ENCODE measurements around the gene ANO4. TPM values are rescaled to one million over a fixed set of nuclear protein-coding genes. Genes with fewer than 3 reads are reported as not detected.

The ANO4 gene
- total RNA-seq, 4 donors from 2014 or later: 0.06 TPM; not detected in 3

- no peak overlapping the region for H3K4me3 ChIP-seq (ENCODE audit: low read depth, poor library complexity, severe bottlenecking)
- TF ChIP-seq CTCF (IDR thresholded peaks at IDR 0.05) (no peak), POLR2A (IDR thresholded peaks at IDR 0.05) (no peak)
- DNase-seq (ENCODE audit: low spot score in 2 of 2): no peak
- intact Hi-C loops (cut with DNase I; ENCODE audit: low total_unique reads): no loop called here
- WGBS, 2 donors: 83 to 92% methylated on average over 2 of the region's 2 CpGs
These were observed 106.2 kb downstream of the ANO4 start for GRCh38 chr12:100900808-100901207.

GRCh38 chr12:100901266-100901665 is 106.7 kb downstream of the ANO4 start:
- no peak for DNase-seq (ENCODE audit: low spot score in 2 of 2)
- no peak overlapping the region for H3K4me3 ChIP-seq (ENCODE audit: low read depth, poor library complexity, severe bottlenecking)
- TF ChIP-seq CTCF (IDR thresholded peaks at IDR 0.05) (no peak), POLR2A (IDR thresholded peaks at IDR 0.05) (no peak)
- intact Hi-C loops (cut with DNase I; ENCODE audit: low total_unique reads): no loop called here
- 86% methylated on average over 1 of the region's 1 CpG for WGBS, 2 donors

GRCh38 chr12:100904270-100904669 is 109.7 kb downstream of the ANO4 start:
- TF ChIP-seq POLR2A (IDR thresholded peaks at IDR 0.05) (no peak), CTCF (IDR thresholded peaks at IDR 0.05) (no peak)
- no peak for DNase-seq (ENCODE audit: low spot score in 2 of 2)
- 80 to 81% methylated on average over 3 of the region's 3 CpGs for WGBS, 2 donors
- intact Hi-C loops (cut with DNase I; ENCODE audit: low total_unique reads): no loop called here
- no peak overlapping the region for H3K4me3 ChIP-seq (ENCODE audit: low read depth, poor library complexity, severe bottlenecking)

- DNase-seq (ENCODE audit: low spot score in 2 of 2): no peak
- 60 to 88% methylated on average over 2 of the region's 2 CpGs for whole genome bisulfite sequencing, 2 donors
- TF ChIP-seq POLR2A (IDR thresholded peaks at IDR 0.05): no peak
- TF ChIP-seq CTCF (IDR thresholded peaks at IDR 0.05): no peak
- no peak overlapping the region for H3K4me3 ChIP-seq (ENCODE audit: low read depth, poor library complexity, severe bottlenecking)
- intact Hi-C loops (cut with DNase I; ENCODE audit: low total_unique reads): no loop called here
These were observed 113.9 kb downstream of the ANO4 start for GRCh38 chr12:100908501-100908900.

GRCh38 chr12:100913872-100914592 is 119.5 kb downstream of the ANO4 start:
- intact Hi-C loops (cut with DNase I; ENCODE audit: low total_unique reads): no loop called here
- H3K4me3 ChIP-seq (ENCODE audit: low read depth, poor library complexity, severe bottlenecking): no peak overlapping the region
- DNase-seq (ENCODE audit: low spot score in 2 of 2): no peak
- no peak for TF ChIP-seq POLR2A (IDR thresholded peaks at IDR 0.05)
- no peak for TF ChIP-seq CTCF (IDR thresholded peaks at IDR 0.05)
- 58 to 69% methylated on average over 4 of the region's 4 CpGs for WGBS, 2 donors

- intact Hi-C loops (cut with DNase I; ENCODE audit: low total_unique reads): no loop called here
- no peak for DNase-seq (ENCODE audit: low spot score in 2 of 2)
- no peak overlapping the region for H3K4me3 ChIP-seq (ENCODE audit: low read depth, poor library complexity, severe bottlenecking)
- WGBS, 2 donors: 71% methylated on average over 2 of the region's 2 CpGs
- TF ChIP-seq POLR2A (IDR thresholded peaks at IDR 0.05): no peak
- no peak for TF ChIP-seq CTCF (IDR thresholded peaks at IDR 0.05)
These were observed 124.5 kb downstream of the ANO4 start for GRCh38 chr12:100919116-100919515.

Measured in lower leg skin (tissue), 4 donors.